Heart right ventricle (tissue), 16 donors: ENCODE measurements around the gene STRAP. TPM values are rescaled to one million over a fixed set of nuclear protein-coding genes. Genes with fewer than 3 reads are reported as not detected.

Experiments used
- ATAC-seq, 8 donors: fragments of 200-7000 bp; cut with Tn5 transposase; one replicate each; pipeline ENCODE4 v1.9.1; 2020; ENCODE audit warnings: mild to moderate bottlenecking in 8 of 8, moderate library complexity in 8 of 8, moderate number of reproducible peaks in 1 of 8
- DNase-seq, 2 donors: peaks; one replicate each; pipeline ENCODE4 v3.0.0-alpha.2; 2020
- H3K27ac ChIP-seq, 10 donors: fragments of 200-600 bp; sonication (generic) in 2 of 10; one replicate each; pipeline versions ENCODE4 v1.5.0 to v1.8.0; 2020 to 2022; ENCODE audit warnings: mild to moderate bottlenecking in 3 of 10
- H3K27me3 ChIP-seq, 7 donors: fragments of 200-600 bp; one replicate each; pipeline ENCODE4 v1.8.0; 2021 to 2022; ENCODE audit warnings: mild to moderate bottlenecking in 2 of 7
- H3K36me3 ChIP-seq, 9 donors: fragments of 200-600 bp; sonication (generic) in 1 of 9; one replicate each; pipeline versions ENCODE4 v1.5.0 to v1.8.0; 2020 to 2022; ENCODE audit warnings: mild to moderate bottlenecking in 2 of 9
- H3K4me1 ChIP-seq, 9 donors: fragments of 200-600 bp; sonication (generic) in 1 of 9; one replicate each; pipeline versions ENCODE4 v1.5.0 to v1.8.0; 2020 to 2022; ENCODE audit warnings: mild to moderate bottlenecking in 4 of 9
- H3K4me3 ChIP-seq, 10 donors: fragments of 200-600 bp; sonication (generic) in 2 of 10; one replicate each; pipeline versions ENCODE4 v1.5.0 to v1.8.0; 2020 to 2022; ENCODE audit warnings: mild to moderate bottlenecking in 7 of 10, moderate library complexity in 2 of 10
- H3K9me3 ChIP-seq, 11 donors: fragments of 200-600 bp in 10 of 11; sonication (generic) in 2 of 11; one replicate each; pipeline versions ENCODE4 v1.5.0 to v1.8.0; 2013 to 2022; ENCODE audit warnings: mild to moderate bottlenecking in 2 of 11, control low read depth in 1 of 11, moderate library complexity in 1 of 11
- CTCF ChIP-seq, 9 donors: fragments of 200-600 bp; sonication (generic) in 2 of 9; IDR thresholded peaks; one replicate each; pipeline versions ENCODE4 v1.5.0 to v1.8.0; 2021 to 2022; ENCODE audit warnings: antibody characterized with exemption in 9 of 9, mild to moderate bottlenecking in 5 of 9, moderate library complexity in 1 of 9
- WGBS, 2 donors: extraction: QIAGEN DNeasy Blood & Tissue Kit; methylation state at CpG; one replicate each; pipeline ENCODE4 v1.1.7; 2013; ENCODE audit warnings: inconsistent platforms in 1 of 2; 5-methylcytosine and 5-hydroxymethylcytosine counted together
- intact Hi-C, 10 donors: fragments of 100-400 bp; cut with DNase I; formaldehyde crosslinking; loops; one replicate each; pipeline versions ENCODE4 v1.11.1 to v1.14.2; 2022
- polyA plus RNA-seq, 2 donors: library from polyadenylated mRNA; stranded (reverse); fragments of 200-250 nt; gene quantifications; one replicate each; pipeline ENCODE4 v1.2.3, GENCODE V29; 2013
- total RNA-seq, 10 donors: library from RNA; stranded (reverse); fragmentation: NEBNext Ultra II Directional in 3 of 10; extraction: Animal tissue kit (Norgen Biotek cat#: 25700) in 3 of 10; gene quantifications; one replicate each; pipeline versions ENCODE4 v1.2.1 to v1.2.4, GENCODE V29; 2021 to 2023
- donor health status: Arrhythmogenic right ventricular cardiomyopathy.
- donor health status: ischemic (EF 13 %, LVEDD 7.1; RV severe dilation, severe dysfunction).
- donor health status: healthy with polysubstance abuse.
- donor health status: DM: no; HTN: yes; CAD: no.
- donor health status: DM: no; HTN: no; CAD: no.
- donor health status: ischemic (EF 25% LVEDD 6.9; RV normal size, moderate dysfunction).
- donor health status: ischemic (EF 25% LVEDD 5.7; RV mildly dilated, moderate dysfunction).
- donor health status: healthy.
- donor health status: DM: yes; HTN: yes; CAD: no.
- donor health status: Ischemic cardiomyopathy.
- donor health status: ischemic (EF 35%, LVEDD 5.7; RV mildly dilated, moderate dysfunction).
- donor health status: nonischemic (EF 11% LVEDD 7.7; RV severe dilation, severe dysfunction).
- donor health status: DM: yes; HTN: yes; CAD: no.
- donor health status: PGD.
- donor health status: ischemic (EF 29% LVEDD 5.4; RV normal size, mild dysfunction).
- donor health status: nonischemic (EF 23%, LVEDD 6.1; RV moderate dilation, normal function).

Gene STRAP
- total and polyA plus RNA-seq, 12 donors, result 104 to 161 (median 116) TPM

GRCh38 chr12:15858353-15858752 is 23.8 kb upstream of the STRAP start:
- Histone ChIP-seq H3K27ac (no peak overlapping the region), H3K4me1 (peaks cover 0 to 3% (median 0%) of the 10 kb centered on the region in 9 donors), H3K27me3 (peaks cover 0 to 13% (median 5%) of the 10 kb centered on the region in 7 donors), H3K36me3 (no peaks in the 10 kb centered on the region), H3K4me3 (no peak overlapping the region), H3K9me3 (no peaks in the 10 kb centered on the region)
- intact Hi-C loops, result loop anchor here in 8 of 10 donors (5.0 to 10.0 kb wide), 4 partner anchors 266 to 584 kb away; no protein-coding TSS in a partner anchor
- ATAC-seq (no peak), DNase-seq (no peak)
- WGBS, 2 donors, result 49 to 54% methylated on average over 2 of the region's 2 CpGs
- no peak for TF ChIP-seq CTCF (IDR thresholded peaks at IDR 0.05)

GRCh38 chr12:15859116-15859515 is 23.1 kb upstream of the STRAP start:
- Histone ChIP-seq H3K27ac (no peak overlapping the region), H3K27me3 (peaks cover 0 to 13% (median 5%) of the 10 kb centered on the region in 7 donors), H3K9me3 (no peaks in the 10 kb centered on the region), H3K36me3 (no peaks in the 10 kb centered on the region), H3K4me3 (no peak overlapping the region), H3K4me1 (peaks cover 0 to 3% (median 0%) of the 10 kb centered on the region in 9 donors)
- TF ChIP-seq CTCF (IDR thresholded peaks at IDR 0.05), result no peak
- ATAC-seq (no peak), DNase-seq (no peak)
- intact Hi-C loops, result loop anchor here in 8 of 10 donors (5.0 to 10.0 kb wide), 4 partner anchors 267 to 584 kb away; no protein-coding TSS in a partner anchor
- 81 to 88% methylated on average over 4 of the region's 4 CpGs for WGBS, 2 donors

GRCh38 chr12:15861404-15861803 is 20.8 kb upstream of the STRAP start:
- TF ChIP-seq CTCF (IDR thresholded peaks at IDR 0.05), result no peak
- Histone ChIP-seq H3K27ac (no peak overlapping the region), H3K36me3 (no peaks in the 10 kb centered on the region), H3K9me3 (no peaks in the 10 kb centered on the region), H3K27me3 (peaks cover 0 to 13% (median 6%) of the 10 kb centered on the region in 7 donors), H3K4me1 (no peaks in the 10 kb centered on the region), H3K4me3 (no peak overlapping the region)
- intact Hi-C loops, result no loop called here
- no peak for DNase-seq
- no peak for ATAC-seq
- 27 to 68% methylated on average over 1 of the region's 1 CpG for WGBS, 2 donors

- Histone ChIP-seq H3K36me3 (no peaks in the 10 kb centered on the region), H3K27me3 (peaks cover 0 to 13% (median 9%) of the 10 kb centered on the region in 7 donors), H3K4me3 (no peak overlapping the region), H3K9me3 (no peaks in the 10 kb centered on the region), H3K4me1 (no peaks in the 10 kb centered on the region), H3K27ac (no peak overlapping the region)
- WGBS, 2 donors, result 95 to 97% methylated on average over 1 of the region's 1 CpG
- ATAC-seq, result no peak
- intact Hi-C loops, result no loop called here
- DNase-seq, result no peak
- TF ChIP-seq CTCF (IDR thresholded peaks at IDR 0.05), result no peak
These were observed 19.3 kb upstream of the STRAP start for GRCh38 chr12:15862840-15863239.
